ENCODE data around the gene SETBP1.

The SETBP1 gene

GRCh38 chr18:45025089-45025450 lies 344.4 kb downstream of the SETBP1 start:
- in situ Hi-C loops (cut with HindIII; ENCODE audit: low pct_ligation_motif_present, low sequenced_read_pairs): no loop called here
- H3K27me3 ChIP-seq (replicated peaks): no peaks in the 10 kb centered on the region
- no peak for DNase-seq
- TF ChIP-seq CTCF (IDR thresholded peaks at IDR 0.05; ENCODE audit: low read depth, low read length, missing control alignments): no peak
- H3K27ac ChIP-seq: no peak overlapping the region
- no peak overlapping the region for H3K4me3 ChIP-seq (ENCODE audit: low read depth, low read length)
- H3K36me3 ChIP-seq (replicated peaks): no peaks in the 10 kb centered on the region

GRCh38 chr18:45026162-45026561 lies 345.5 kb downstream of the SETBP1 start:
- Histone ChIP-seq H3K27me3 (replicated peaks) (no peaks in the 10 kb centered on the region), H3K4me3 (ENCODE audit: low read depth, low read length) (no peak overlapping the region), H3K27ac (no peak overlapping the region), H3K36me3 (replicated peaks) (no peaks in the 10 kb centered on the region)
- in situ Hi-C loops (cut with HindIII; ENCODE audit: low pct_ligation_motif_present, low sequenced_read_pairs): no loop called here
- no peak for TF ChIP-seq CTCF (IDR thresholded peaks at IDR 0.05; ENCODE audit: low read depth, low read length, missing control alignments)
- no peak for DNase-seq

- no peak for DNase-seq
- TF ChIP-seq CTCF (IDR thresholded peaks at IDR 0.05; ENCODE audit: low read depth, low read length, missing control alignments): no peak
- no peaks in the 10 kb centered on the region for H3K36me3 ChIP-seq (replicated peaks)
- in situ Hi-C loops (cut with HindIII; ENCODE audit: low pct_ligation_motif_present, low sequenced_read_pairs): no loop called here
- no peaks in the 10 kb centered on the region for H3K27me3 ChIP-seq (replicated peaks)
- H3K4me3 ChIP-seq (ENCODE audit: low read depth, low read length): no peak overlapping the region
- H3K27ac ChIP-seq: no peak overlapping the region
Observed at GRCh38 chr18:45034179-45034578, 353.5 kb downstream of the SETBP1 start.

GRCh38 chr18:45037618-45038017 lies 356.9 kb downstream of the SETBP1 start:
- no peak for TF ChIP-seq CTCF (IDR thresholded peaks at IDR 0.05; ENCODE audit: low read depth, low read length, missing control alignments)
- in situ Hi-C loops (cut with HindIII; ENCODE audit: low pct_ligation_motif_present, low sequenced_read_pairs): no loop called here
- Histone ChIP-seq H3K27me3 (replicated peaks) (no peaks in the 10 kb centered on the region), H3K4me3 (ENCODE audit: low read depth, low read length) (no peak overlapping the region), H3K36me3 (replicated peaks) (no peaks in the 10 kb centered on the region), H3K27ac (no peak overlapping the region)
- DNase-seq: no peak

GRCh38 chr18:45039376-45039775 lies 358.7 kb downstream of the SETBP1 start:
- TF ChIP-seq CTCF (IDR thresholded peaks at IDR 0.05; ENCODE audit: low read depth, low read length, missing control alignments): no peak
- H3K36me3 ChIP-seq (replicated peaks): no peaks in the 10 kb centered on the region
- in situ Hi-C loops (cut with HindIII; ENCODE audit: low pct_ligation_motif_present, low sequenced_read_pairs): no loop called here
- H3K27ac ChIP-seq: no peak overlapping the region
- H3K27me3 ChIP-seq (replicated peaks): no peaks in the 10 kb centered on the region
- no peak for DNase-seq
- no peak overlapping the region for H3K4me3 ChIP-seq (ENCODE audit: low read depth, low read length)

GRCh38 chr18:45040879-45041278 lies 360.2 kb downstream of the SETBP1 start:
- Histone ChIP-seq H3K27ac (no peak overlapping the region), H3K36me3 (replicated peaks) (no peaks in the 10 kb centered on the region), H3K4me3 (ENCODE audit: low read depth, low read length) (no peak overlapping the region), H3K27me3 (replicated peaks) (no peaks in the 10 kb centered on the region)
- no peak for DNase-seq
- in situ Hi-C loops (cut with HindIII; ENCODE audit: low pct_ligation_motif_present, low sequenced_read_pairs): no loop called here
- no peak for TF ChIP-seq CTCF (IDR thresholded peaks at IDR 0.05; ENCODE audit: low read depth, low read length, missing control alignments)
